Body of pancreas (tissue), 4 donors: ENCODE results near the gene ATP5PD. TPM values are rescaled to one million over a fixed set of nuclear protein-coding genes. Genes with fewer than 3 reads are reported as not detected.
"Not testable (repeated sequence)": the region's sequence is repeated elsewhere in the genome, so short reads cannot be mapped to it uniquely, and the experiment has no call there.

Experiments used
- ATAC-seq: fragments of 150-250 bp; one replicate; pipeline ENCODE4 v1.9.1; 2016
- DNase-seq, 4 donors: peaks; one replicate each; pipeline ENCODE4 v3.0.0-alpha.2; 2019
- H3K27ac ChIP-seq, 4 donors: fragments of 200-600 bp; sonication (generic); 1 replicate in 3 of 4; 2 replicates in 1 of 4; pipeline versions ENCODE4 v1.5.1 to v1.6.1; 2016 to 2019; ENCODE audit warnings: mild to moderate bottlenecking in 1 of 4, mixed read lengths in 1 of 4, moderate library complexity in 1 of 4
- H3K27me3 ChIP-seq, 2 donors: fragments of 200-600 bp; sonication (generic); one replicate each; pipeline ENCODE4 v1.6.0; 2016; ENCODE audit warnings: mild to moderate bottlenecking in 1 of 2
- H3K36me3 ChIP-seq, 2 donors: fragments of 200-600 bp; sonication (generic); replicated peaks in 1 of 2; 2 replicates each; pipeline ENCODE4 v1.5.1; 2016; ENCODE audit warnings: low read depth in 2 of 2; ENCODE audit not compliant: insufficient read depth in 1 of 2
- H3K4me1 ChIP-seq: fragments of 200-600 bp; sonication (generic); one replicate; pipeline ENCODE4 v1.6.0; 2016
- H3K4me3 ChIP-seq, 2 donors: fragments of 200-600 bp; sonication (generic); 1 replicate in 1 of 2; 2 replicates in 1 of 2; pipeline ENCODE4 v1.5.1; 2016 to 2019
- H3K9me3 ChIP-seq, 3 donors: fragments of 200-600 bp; sonication (generic); 1 replicate in 2 of 3; 2 replicates in 1 of 3; pipeline ENCODE4 v1.5.1; 2016
- POLR2A ChIP-seq, 3 donors: fragments of 450-650 bp; IDR thresholded peaks; one replicate each; pipeline ENCODE4 v1.6.1; 2016; ENCODE audit warnings: antibody characterized with exemption in 3 of 3, mild to moderate bottlenecking in 2 of 3
- WGBS, 2 donors: methylation state at CpG; one replicate each; pipeline ENCODE4 v1.1.5; 2017; 5-methylcytosine and 5-hydroxymethylcytosine counted together
- intact Hi-C: fragments of 100-400 bp; cut with DNase I; formaldehyde crosslinking; loops from one replicate; pipeline ENCODE4 v1.15.1; 2023
- total RNA-seq, 2 donors: library from RNA; depleted of rRNA; stranded (reverse); fragments of >200 nt; gene quantifications; one replicate each; pipeline ENCODE4 v1.1.0, GENCODE V29; 2016
- TF ChIP-seq, protein P1 (sequence below), 7 experiments: fragments of 450-650 bp in 4 of 7; fragments of 200-600 bp in 3 of 7; sonication (generic) in 3 of 7; IDR thresholded peaks; one replicate each; pipeline ENCODE4 v1.5.1; 2016 to 2019; ENCODE audit warnings: antibody characterized with exemption in 7 of 7

The ATP5PD gene
- total RNA-seq, 2 donors from 2014 or later, result 105 to 131 TPM

GRCh38 chr17:75077072-75077495, 30.3 kb upstream of the ATP5PD start:
- no peaks in the 10 kb centered on the region for H3K9me3 ChIP-seq
- no peaks in the 10 kb centered on the region for H3K27me3 ChIP-seq
- H3K27ac ChIP-seq, result peak overlapping the region in 3 of 4 donors; percentile 74 to 78 (median 76)
- intact Hi-C loops, result no loop called here
- H3K4me3 ChIP-seq, result no peak overlapping the region
- DNase-seq, result peak in 1 of 4 donors; percentile 40
- TF ChIP-seq POLR2A (IDR thresholded peaks at IDR 0.05), result no peak
- TF ChIP-seq, protein P1, sequence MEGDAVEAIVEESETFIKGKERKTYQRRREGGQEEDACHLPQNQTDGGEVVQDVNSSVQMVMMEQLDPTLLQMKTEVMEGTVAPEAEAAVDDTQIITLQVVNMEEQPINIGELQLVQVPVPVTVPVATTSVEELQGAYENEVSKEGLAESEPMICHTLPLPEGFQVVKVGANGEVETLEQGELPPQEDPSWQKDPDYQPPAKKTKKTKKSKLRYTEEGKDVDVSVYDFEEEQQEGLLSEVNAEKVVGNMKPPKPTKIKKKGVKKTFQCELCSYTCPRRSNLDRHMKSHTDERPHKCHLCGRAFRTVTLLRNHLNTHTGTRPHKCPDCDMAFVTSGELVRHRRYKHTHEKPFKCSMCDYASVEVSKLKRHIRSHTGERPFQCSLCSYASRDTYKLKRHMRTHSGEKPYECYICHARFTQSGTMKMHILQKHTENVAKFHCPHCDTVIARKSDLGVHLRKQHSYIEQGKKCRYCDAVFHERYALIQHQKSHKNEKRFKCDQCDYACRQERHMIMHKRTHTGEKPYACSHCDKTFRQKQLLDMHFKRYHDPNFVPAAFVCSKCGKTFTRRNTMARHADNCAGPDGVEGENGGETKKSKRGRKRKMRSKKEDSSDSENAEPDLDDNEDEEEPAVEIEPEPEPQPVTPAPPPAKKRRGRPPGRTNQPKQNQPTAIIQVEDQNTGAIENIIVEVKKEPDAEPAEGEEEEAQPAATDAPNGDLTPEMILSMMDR (IDR thresholded peaks at IDR 0.05), result no peak
- no peaks in the 10 kb centered on the region for H3K36me3 ChIP-seq
- 18 to 100% methylated on average over 1 to 29 of the region's 30 CpGs for WGBS, 2 donors
- peaks cover 32% of the 10 kb centered on the region for H3K4me1 ChIP-seq
- peak; percentile 28 for ATAC-seq

GRCh38 chr17:75075597-75076336, 29.0 kb upstream of the ATP5PD start:
- WGBS, 2 donors, result 58 to 75% methylated on average over 4 of the region's 4 CpGs
- intact Hi-C loops, result no loop called here

GRCh38 chr17:75074532-75074931, 27.8 kb upstream of the ATP5PD start:
- 75 to 80% methylated on average over 4 to 14 of the region's 14 CpGs for WGBS, 2 donors
- Histone ChIP-seq H3K4me3 (no peak overlapping the region), H3K27ac (no peak overlapping the region), H3K4me1 (peaks cover 27% of the 10 kb centered on the region), H3K36me3 (no peaks in the 10 kb centered on the region), H3K9me3 (no peaks in the 10 kb centered on the region), H3K27me3 (no peaks in the 10 kb centered on the region)
- intact Hi-C loops, result no loop called here
- ATAC-seq (no peak), DNase-seq (no peak)
- no peak for TF ChIP-seq POLR2A (IDR thresholded peaks at IDR 0.05)

More at GRCh38 chr17:75075597-75076336, 29.0 kb upstream of the ATP5PD start:
- H3K27ac ChIP-seq, result no peak overlapping the region
- H3K4me3 ChIP-seq, result no peak overlapping the region
- no peak for DNase-seq
- ATAC-seq, result no peak
- H3K9me3 ChIP-seq, result no peaks in the 10 kb centered on the region
- H3K36me3 ChIP-seq, result no peaks in the 10 kb centered on the region
- no peak for TF ChIP-seq POLR2A (IDR thresholded peaks at IDR 0.05)
- TF ChIP-seq, protein P1 (IDR thresholded peaks at IDR 0.05), result no peak
- peaks cover 32% of the 10 kb centered on the region for H3K4me1 ChIP-seq
- H3K27me3 ChIP-seq, result no peaks in the 10 kb centered on the region

GRCh38 chr17:75073618-75074047, 26.9 kb upstream of the ATP5PD start:
- Histone ChIP-seq H3K36me3 (no peaks in the 10 kb centered on the region), H3K27ac (no peak overlapping the region), H3K27me3 (no peaks in the 10 kb centered on the region), H3K4me3 (no peak overlapping the region), H3K4me1 (peaks cover 19% of the 10 kb centered on the region), H3K9me3 (no peaks in the 10 kb centered on the region)
- TF ChIP-seq POLR2A (IDR thresholded peaks at IDR 0.05), result no peak
- TF ChIP-seq, protein P1 (IDR thresholded peaks at IDR 0.05), result no peak
- intact Hi-C loops, result no loop called here
- no peak for ATAC-seq
- 72 to 89% methylated on average over 5 of the region's 5 CpGs for WGBS, 2 donors
- no peak for DNase-seq

DNA sequence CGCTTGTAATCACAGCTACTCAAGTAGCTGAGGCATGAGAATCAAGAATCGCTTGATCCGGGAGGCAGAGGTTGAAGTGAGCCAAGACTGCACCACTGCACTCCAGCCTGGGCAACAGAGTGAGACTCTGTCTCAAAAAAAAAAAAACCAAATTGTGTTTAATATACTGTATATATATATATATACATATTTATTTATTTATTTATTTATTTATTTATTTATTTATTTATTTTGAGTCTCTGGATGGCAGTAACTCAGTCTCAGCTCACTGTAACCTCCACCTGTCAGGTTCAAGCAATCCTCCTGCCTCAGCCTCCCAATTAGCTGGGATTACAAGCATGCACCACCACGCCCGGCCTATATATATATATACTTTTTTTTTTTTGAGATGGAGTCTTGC, 26.1 kb upstream of the ATP5PD start:
- WGBS, 2 donors, result 95 to 96% methylated on average over 5 of the region's 5 CpGs
- H3K4me3 ChIP-seq, DNase-seq, H3K27ac ChIP-seq, H3K27me3 ChIP-seq, H3K36me3 ChIP-seq, ATAC-seq, intact Hi-C loops, H3K9me3 ChIP-seq: not testable (repeated sequence)
- H3K4me1 ChIP-seq, result peaks cover 13% of the 10 kb centered on the region

GRCh38 chr17:75071478-75072271, 24.9 kb upstream of the ATP5PD start:
- H3K27ac ChIP-seq, DNase-seq, H3K9me3 ChIP-seq, H3K27me3 ChIP-seq, H3K4me1 ChIP-seq, H3K4me3 ChIP-seq, H3K36me3 ChIP-seq, ATAC-seq, intact Hi-C loops: not testable (repeated sequence)
- WGBS, 2 donors, result 65 to 77% methylated on average over 8 of the region's 8 CpGs
